Mesenchymal stem cell (in vitro differentiated cells and primary cell): Measurements from ENCODE around the gene POU2F2.

Source experiments
- DNase-seq: peaks from one replicate; pipeline ENCODE4 v3.0.0-alpha.2; 2013
- H2AFZ ChIP-seq: one replicate; pipeline ENCODE4 v1.6.1; 2013; ENCODE audit warnings: low read depth, mild to moderate bottlenecking, control low read depth, inconsistent platforms, low read length, moderate library complexity
- H2AK5ac ChIP-seq: 2 replicates; pipeline ENCODE4 v1.6.1; 2013; ENCODE audit warnings: low read length, moderate library complexity, mild to moderate bottlenecking, inconsistent platforms; ENCODE audit not compliant: severe bottlenecking
- H2BK120ac ChIP-seq: one replicate; pipeline ENCODE4 v1.6.1; 2013; ENCODE audit warnings: low read depth, mild to moderate bottlenecking, inconsistent platforms, low read length, moderate library complexity
- H2BK12ac ChIP-seq, 2 experiments: one replicate each; pipeline ENCODE4 v1.6.1; 2013; ENCODE audit warnings: inconsistent platforms in 2 of 2, low read length in 2 of 2, mild to moderate bottlenecking in 2 of 2, moderate library complexity in 2 of 2, control low read depth in 1 of 2
- H2BK15ac ChIP-seq: one replicate; pipeline ENCODE4 v1.6.1; 2013; ENCODE audit warnings: mild to moderate bottlenecking, low read depth, inconsistent platforms; ENCODE audit not compliant: poor library complexity, severe bottlenecking
- H2BK5ac ChIP-seq: 2 replicates; pipeline ENCODE4 v1.6.1; 2013; ENCODE audit warnings: low read depth, mild to moderate bottlenecking, low read length, control low read depth, inconsistent platforms; ENCODE audit not compliant: poor library complexity, severe bottlenecking
- H3K14ac ChIP-seq, 2 experiments: one replicate each; pipeline ENCODE4 v1.6.1; 2013; ENCODE audit warnings: inconsistent platforms in 2 of 2, low read length in 2 of 2, control low read depth in 1 of 2, mild to moderate bottlenecking in 1 of 2, moderate library complexity in 1 of 2
- H3K18ac ChIP-seq, 2 experiments: one replicate each; pipeline ENCODE4 v1.6.1; 2013; ENCODE audit warnings: inconsistent platforms in 2 of 2, low read length in 2 of 2, control low read depth in 1 of 2, low read depth in 1 of 2, mild to moderate bottlenecking in 1 of 2
- H3K23ac ChIP-seq, 2 experiments: one replicate each; pipeline ENCODE4 v1.6.1; 2013; ENCODE audit warnings: inconsistent platforms in 2 of 2, low read length in 2 of 2, mild to moderate bottlenecking in 2 of 2, moderate library complexity in 2 of 2, control low read depth in 1 of 2
- H3K27ac ChIP-seq: 2 replicates; pipeline ENCODE4 v1.5.1; 2013; ENCODE audit warnings: mild to moderate bottlenecking, moderate library complexity, low read length, control low read depth, inconsistent platforms; ENCODE audit not compliant: poor library complexity, severe bottlenecking
- H3K27me3 ChIP-seq, 2 experiments: 2 replicates each; pipeline versions ENCODE4 v1.6.1 to v1.7.0; 2013; ENCODE audit warnings: low read length in 2 of 2, mild to moderate bottlenecking in 2 of 2, moderate library complexity in 2 of 2, control low read depth in 1 of 2, inconsistent platforms in 1 of 2; ENCODE audit not compliant: control insufficient read depth in 1 of 2, insufficient read depth in 1 of 2
- H3K36me3 ChIP-seq, 2 experiments: 2 replicates each; pipeline versions ENCODE4 v1.6.1 to v1.7.0; 2013; ENCODE audit warnings: low read length in 2 of 2, control low read depth in 1 of 2, inconsistent platforms in 1 of 2, low read depth in 1 of 2, mild to moderate bottlenecking in 1 of 2; ENCODE audit not compliant: insufficient read depth in 2 of 2, control insufficient read depth in 1 of 2
- H3K4ac ChIP-seq, 2 experiments: one replicate each; pipeline ENCODE4 v1.6.1; 2013; ENCODE audit warnings: inconsistent platforms in 2 of 2, low read length in 2 of 2, mild to moderate bottlenecking in 2 of 2, moderate library complexity in 2 of 2, control low read depth in 1 of 2, low read depth in 1 of 2
- H3K4me1 ChIP-seq: 2 replicates; pipeline ENCODE4 v1.6.1; 2013; ENCODE audit warnings: low read depth, low read length, control low read depth; ENCODE audit not compliant: control insufficient read depth, insufficient read depth
- H3K4me2 ChIP-seq: 2 replicates; pipeline ENCODE4 v1.6.1; 2013; ENCODE audit warnings: low read length, mild to moderate bottlenecking, inconsistent platforms; ENCODE audit not compliant: poor library complexity, severe bottlenecking
- H3K4me3 ChIP-seq, 2 experiments: 2 replicates each; pipeline versions ENCODE4 v1.5.1 to v1.7.0; 2013; ENCODE audit warnings: low read length in 2 of 2, mild to moderate bottlenecking in 2 of 2, control low read depth in 1 of 2, low read depth in 1 of 2; ENCODE audit not compliant: insufficient read depth in 1 of 2
- H3K79me1 ChIP-seq: replicated peaks from 2 replicates; pipeline ENCODE4 v1.6.1; 2013; ENCODE audit warnings: mild to moderate bottlenecking, control low read depth, low read length, inconsistent platforms; ENCODE audit not compliant: poor library complexity, severe bottlenecking
- H3K9ac ChIP-seq: 2 replicates; pipeline ENCODE4 v1.7.0; 2013; ENCODE audit warnings: mild to moderate bottlenecking, low read length, moderate library complexity
- H3K9me3 ChIP-seq: 2 replicates; pipeline ENCODE4 v1.7.0; 2013; ENCODE audit warnings: mild to moderate bottlenecking, low read length; ENCODE audit not compliant: control insufficient read depth
- H4K8ac ChIP-seq: one replicate; pipeline ENCODE4 v1.6.1; 2013; ENCODE audit warnings: inconsistent platforms, mild to moderate bottlenecking, low read length, moderate library complexity
- H4K91ac ChIP-seq: one replicate; pipeline ENCODE4 v1.6.1; 2013; ENCODE audit warnings: mild to moderate bottlenecking, low read length, inconsistent platforms
- WGBS: methylation state at CpG from one replicate; pipeline ENCODE4 v1.1.7; 2013; ENCODE audit warnings: mixed read lengths; 5-methylcytosine and 5-hydroxymethylcytosine counted together

POU2F2 gene

GRCh38 chr19:42173695-42174094 lies 41.4 kb upstream of the POU2F2 start:
- WGBS: 95% methylated on average over 5 of the region's 5 CpGs
- H4K8ac ChIP-seq: no peak overlapping the region
- H3K27ac ChIP-seq: no peak overlapping the region
- no peak overlapping the region for H3K4me3 ChIP-seq
- no peaks in the 10 kb centered on the region for H3K36me3 ChIP-seq
- H4K91ac ChIP-seq: no peak overlapping the region
- H2BK120ac ChIP-seq: no peak overlapping the region
- no peak for DNase-seq
- no peak overlapping the region for H2AK5ac ChIP-seq
- H3K79me1 ChIP-seq: no peaks in the 10 kb centered on the region
- H3K23ac ChIP-seq: no peak overlapping the region
- no peak overlapping the region for H2BK12ac ChIP-seq
- H3K4me1 ChIP-seq: peaks cover 9% of the 10 kb centered on the region
- H3K9me3 ChIP-seq: no peaks in the 10 kb centered on the region
- H3K9ac ChIP-seq: no peak overlapping the region
- H2AFZ ChIP-seq: no peak overlapping the region
- no peak overlapping the region for H3K18ac ChIP-seq
- no peak overlapping the region for H2BK15ac ChIP-seq
- no peak overlapping the region for H3K4ac ChIP-seq
- no peak overlapping the region for H3K14ac ChIP-seq
- peaks cover 64 to 87% of the 10 kb centered on the region in 2 experiments for H3K27me3 ChIP-seq
- H3K4me2 ChIP-seq: no peak overlapping the region
- no peak overlapping the region for H2BK5ac ChIP-seq

- Histone ChIP-seq H3K27me3 (peaks cover 62 to 87% of the 10 kb centered on the region in 2 experiments), H3K9me3 (no peaks in the 10 kb centered on the region), H3K4me3 (no peak overlapping the region), H3K18ac (no peak overlapping the region), H2AK5ac (no peak overlapping the region), H3K36me3 (no peaks in the 10 kb centered on the region), H2BK12ac (no peak overlapping the region), H3K4ac (no peak overlapping the region), H3K14ac (no peak overlapping the region), H2BK5ac (no peak overlapping the region), H4K8ac (no peak overlapping the region), H4K91ac (no peak overlapping the region), H2BK120ac (no peak overlapping the region), H3K4me2 (no peak overlapping the region), H3K79me1 (no peaks in the 10 kb centered on the region), H3K4me1 (peaks cover 8% of the 10 kb centered on the region), H2BK15ac (no peak overlapping the region), H3K27ac (no peak overlapping the region), H3K9ac (no peak overlapping the region), H3K23ac (no peak overlapping the region), H2AFZ (no peak overlapping the region)
- WGBS: 88% methylated on average over 7 of the region's 7 CpGs
- no peak for DNase-seq
These were observed 40.0 kb upstream of the POU2F2 start for GRCh38 chr19:42172261-42172660.

GRCh38 chr19:42170715-42171114 lies 38.5 kb upstream of the POU2F2 start:
- Histone ChIP-seq H3K14ac (no peak overlapping the region), H2BK15ac (no peak overlapping the region), H2BK120ac (no peak overlapping the region), H3K27me3 (peaks cover 68 to 99% of the 10 kb centered on the region in 2 experiments), H4K91ac (no peak overlapping the region), H2AK5ac (no peak overlapping the region), H3K23ac (no peak overlapping the region), H3K36me3 (no peaks in the 10 kb centered on the region), H3K18ac (no peak overlapping the region), H2BK12ac (no peak overlapping the region), H3K9ac (no peak overlapping the region), H4K8ac (no peak overlapping the region), H3K4ac (no peak overlapping the region), H3K4me3 (no peak overlapping the region), H3K4me2 (no peak overlapping the region), H3K27ac (no peak overlapping the region), H3K79me1 (no peaks in the 10 kb centered on the region), H3K9me3 (no peaks in the 10 kb centered on the region), H2BK5ac (no peak overlapping the region), H3K4me1 (no peaks in the 10 kb centered on the region), H2AFZ (no peak overlapping the region)
- no peak for DNase-seq
- 81% methylated on average over 16 of the region's 16 CpGs for WGBS

GRCh38 chr19:42169486-42170413 lies 37.5 kb upstream of the POU2F2 start:
- Histone ChIP-seq H3K23ac (no peak overlapping the region), H3K27ac (no peak overlapping the region), H3K9me3 (no peaks in the 10 kb centered on the region), H3K14ac (no peak overlapping the region), H2BK12ac (no peak overlapping the region), H3K4me2 (no peak overlapping the region), H3K4me1 (no peaks in the 10 kb centered on the region), H3K18ac (no peak overlapping the region), H3K27me3 (peaks cover 65 to 99% of the 10 kb centered on the region in 2 experiments), H2AFZ (no peak overlapping the region), H3K9ac (no peak overlapping the region), H4K8ac (no peak overlapping the region), H2AK5ac (no peak overlapping the region), H2BK15ac (no peak overlapping the region), H3K4me3 (no peak overlapping the region), H3K36me3 (no peaks in the 10 kb centered on the region), H2BK5ac (no peak overlapping the region), H3K4ac (no peak overlapping the region), H2BK120ac (no peak overlapping the region), H4K91ac (no peak overlapping the region), H3K79me1 (no peaks in the 10 kb centered on the region)
- WGBS: 88% methylated on average over 17 of the region's 19 CpGs
- no peak for DNase-seq
